ENCODE measurements around the gene KCNQ1.

The KCNQ1 gene

GRCh38 chr11:2590965-2591754 is 146.4 kb downstream of the KCNQ1 start:
- Histone ChIP-seq H3K79me2 (ENCODE audit: control insufficient read depth, insufficient read depth, low read length, unreplicated experiment) (no peaks in the 10 kb centered on the region), H3K36me3 (ENCODE audit: insufficient read depth, low read length) (no peaks in the 10 kb centered on the region), H3K4me3 (ENCODE audit: low read depth, low read length) (no peak overlapping the region), H3K27ac (ENCODE audit: low read depth, low read length) (no peak overlapping the region), H3K4me1 (ENCODE audit: control insufficient read depth, insufficient read depth, low read length, unreplicated experiment) (no peaks in the 10 kb centered on the region), H2AFZ (ENCODE audit: low read length, unreplicated experiment) (no peak overlapping the region), H3K27me3 (ENCODE audit: insufficient read depth, low read length) (peaks cover 49% of the 10 kb centered on the region)

- Histone ChIP-seq H3K4me1 (ENCODE audit: control insufficient read depth, insufficient read depth, low read length, unreplicated experiment) (no peaks in the 10 kb centered on the region), H3K79me2 (ENCODE audit: control insufficient read depth, insufficient read depth, low read length, unreplicated experiment) (no peaks in the 10 kb centered on the region), H3K4me3 (ENCODE audit: low read depth, low read length) (no peak overlapping the region), H2AFZ (ENCODE audit: low read length, unreplicated experiment) (no peak overlapping the region), H3K36me3 (ENCODE audit: insufficient read depth, low read length) (no peaks in the 10 kb centered on the region), H3K27ac (ENCODE audit: low read depth, low read length) (no peak overlapping the region), H3K27me3 (ENCODE audit: insufficient read depth, low read length) (peaks cover 54% of the 10 kb centered on the region)
These were observed 147.0 kb downstream of the KCNQ1 start for GRCh38 chr11:2591805-2592204.

DNA sequence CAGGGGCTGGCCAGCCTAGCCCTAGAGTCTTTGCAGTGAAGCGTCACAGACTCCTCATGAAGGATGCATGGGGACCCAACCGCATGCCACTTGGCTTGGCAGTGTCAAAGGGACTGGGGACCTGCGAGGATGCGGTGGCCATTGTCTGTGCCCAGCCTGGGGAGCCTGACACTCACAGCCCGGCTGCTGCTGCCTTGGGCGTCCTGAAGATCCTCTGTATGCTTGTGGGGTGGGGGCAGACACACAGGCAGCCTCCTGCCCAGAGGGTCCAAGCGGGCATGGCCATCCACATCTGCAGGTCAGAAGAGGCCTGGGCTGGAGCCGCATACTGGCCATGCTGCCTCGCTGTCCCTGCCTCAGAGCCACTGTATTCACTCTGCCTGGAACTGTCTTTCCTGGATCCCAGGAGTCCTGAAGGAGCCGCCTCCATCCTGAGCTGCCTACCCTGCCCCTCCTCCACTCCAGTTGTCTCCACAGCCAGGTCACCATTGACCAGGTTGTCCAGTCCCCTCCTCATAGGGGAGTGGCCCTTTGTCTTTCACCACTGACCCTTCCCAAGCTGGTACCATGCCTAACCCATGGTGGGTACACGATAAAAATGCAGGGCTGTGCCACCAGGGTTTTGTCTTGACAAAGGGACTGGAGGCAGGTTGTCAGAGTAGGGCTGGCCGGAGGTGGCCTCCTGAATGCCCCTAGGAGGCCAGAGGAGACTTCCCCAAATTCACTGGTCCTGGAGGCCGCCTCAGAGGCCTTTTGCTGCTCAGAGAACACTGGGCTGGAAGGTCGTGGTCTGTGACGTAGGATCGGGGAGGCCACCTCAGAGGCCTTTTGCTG is 148.0 kb downstream of the KCNQ1 start:
- Histone ChIP-seq H3K4me1 (ENCODE audit: control insufficient read depth, insufficient read depth, low read length, unreplicated experiment) (no peaks in the 10 kb centered on the region), H3K36me3 (ENCODE audit: insufficient read depth, low read length) (no peaks in the 10 kb centered on the region), H3K4me3 (ENCODE audit: low read depth, low read length) (no peak overlapping the region), H3K79me2 (ENCODE audit: control insufficient read depth, insufficient read depth, low read length, unreplicated experiment) (no peaks in the 10 kb centered on the region), H2AFZ (ENCODE audit: low read length, unreplicated experiment) (no peak overlapping the region), H3K27ac (ENCODE audit: low read depth, low read length) (no peak overlapping the region), H3K27me3 (ENCODE audit: insufficient read depth, low read length) (peaks cover 64% of the 10 kb centered on the region)

GRCh38 chr11:2593393-2593950 is 148.7 kb downstream of the KCNQ1 start:
- Histone ChIP-seq H3K4me1 (ENCODE audit: control insufficient read depth, insufficient read depth, low read length, unreplicated experiment) (no peaks in the 10 kb centered on the region), H2AFZ (ENCODE audit: low read length, unreplicated experiment) (no peak overlapping the region), H3K79me2 (ENCODE audit: control insufficient read depth, insufficient read depth, low read length, unreplicated experiment) (no peaks in the 10 kb centered on the region), H3K27ac (ENCODE audit: low read depth, low read length) (no peak overlapping the region), H3K4me3 (ENCODE audit: low read depth, low read length) (no peak overlapping the region), H3K27me3 (ENCODE audit: insufficient read depth, low read length) (peaks cover 64% of the 10 kb centered on the region), H3K36me3 (ENCODE audit: insufficient read depth, low read length) (no peaks in the 10 kb centered on the region; the same call in 1 of the 2 replicates)

- H3K27ac ChIP-seq (ENCODE audit: low read depth, low read length): no peak overlapping the region
- no peak overlapping the region for H2AFZ ChIP-seq (ENCODE audit: low read length, unreplicated experiment)
- H3K36me3 ChIP-seq (ENCODE audit: insufficient read depth, low read length): no peaks in the 10 kb centered on the region; the same call in 1 of the 2 replicates
- H3K79me2 ChIP-seq (ENCODE audit: control insufficient read depth, insufficient read depth, low read length, unreplicated experiment): no peaks in the 10 kb centered on the region
- no peaks in the 10 kb centered on the region for H3K4me1 ChIP-seq (ENCODE audit: control insufficient read depth, insufficient read depth, low read length, unreplicated experiment)
- H3K4me3 ChIP-seq (ENCODE audit: low read depth, low read length): no peak overlapping the region
- H3K27me3 ChIP-seq (ENCODE audit: insufficient read depth, low read length): peaks cover 64% of the 10 kb centered on the region
These were observed 149.5 kb downstream of the KCNQ1 start for GRCh38 chr11:2594267-2594666.

GRCh38 chr11:2595204-2595603 is 150.4 kb downstream of the KCNQ1 start:
- Histone ChIP-seq H3K4me3 (ENCODE audit: low read depth, low read length) (no peak overlapping the region), H3K27ac (ENCODE audit: low read depth, low read length) (no peak overlapping the region), H2AFZ (ENCODE audit: low read length, unreplicated experiment) (no peak overlapping the region), H3K79me2 (ENCODE audit: control insufficient read depth, insufficient read depth, low read length, unreplicated experiment) (no peaks in the 10 kb centered on the region), H3K36me3 (ENCODE audit: insufficient read depth, low read length) (no peaks in the 10 kb centered on the region; the same call in 1 of the 2 replicates), H3K4me1 (ENCODE audit: control insufficient read depth, insufficient read depth, low read length, unreplicated experiment) (no peaks in the 10 kb centered on the region), H3K27me3 (ENCODE audit: insufficient read depth, low read length) (peaks cover 72% of the 10 kb centered on the region)

DNA sequence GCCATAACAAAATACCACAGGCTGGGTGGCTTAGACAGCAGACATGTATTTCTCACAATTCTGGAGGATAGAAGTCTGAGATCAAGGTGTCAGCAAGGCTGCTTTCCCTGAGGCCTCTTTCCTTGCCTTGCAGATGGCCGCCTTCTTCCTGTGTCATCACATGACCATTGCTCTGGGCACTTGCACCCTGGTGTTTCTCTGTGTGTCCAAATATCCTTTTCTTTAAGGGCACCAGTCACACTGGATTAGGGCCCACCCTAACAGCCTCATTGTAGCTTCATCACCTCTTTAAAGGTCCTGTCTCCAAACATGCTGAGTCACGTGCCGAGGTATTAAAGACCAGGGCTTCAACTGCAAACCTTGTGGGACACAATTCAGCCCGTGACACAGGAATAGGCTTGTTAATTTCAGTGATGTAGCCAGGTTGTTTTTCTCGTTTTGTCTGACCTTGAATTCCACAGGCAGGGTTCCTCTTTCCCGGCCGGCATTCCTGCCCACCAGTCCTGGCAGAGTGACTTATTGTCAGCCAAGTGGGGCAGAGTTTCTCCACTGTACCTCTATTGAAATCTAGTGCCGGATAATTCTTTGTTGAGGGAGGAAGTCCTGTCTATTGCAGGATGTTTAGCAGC is 154.9 kb downstream of the KCNQ1 start:
- no peak overlapping the region for H3K27ac ChIP-seq (ENCODE audit: low read depth, low read length)
- no peak overlapping the region for H2AFZ ChIP-seq (ENCODE audit: low read length, unreplicated experiment)
- no peaks in the 10 kb centered on the region for H3K79me2 ChIP-seq (ENCODE audit: control insufficient read depth, insufficient read depth, low read length, unreplicated experiment)
- no peak overlapping the region for H3K4me3 ChIP-seq (ENCODE audit: low read depth, low read length)
- peaks cover 73% of the 10 kb centered on the region for H3K27me3 ChIP-seq (ENCODE audit: insufficient read depth, low read length)
- H3K36me3 ChIP-seq (ENCODE audit: insufficient read depth, low read length): no peaks in the 10 kb centered on the region; the same call in 1 of the 2 replicates
- no peaks in the 10 kb centered on the region for H3K4me1 ChIP-seq (ENCODE audit: control insufficient read depth, insufficient read depth, low read length, unreplicated experiment)

DNA sequence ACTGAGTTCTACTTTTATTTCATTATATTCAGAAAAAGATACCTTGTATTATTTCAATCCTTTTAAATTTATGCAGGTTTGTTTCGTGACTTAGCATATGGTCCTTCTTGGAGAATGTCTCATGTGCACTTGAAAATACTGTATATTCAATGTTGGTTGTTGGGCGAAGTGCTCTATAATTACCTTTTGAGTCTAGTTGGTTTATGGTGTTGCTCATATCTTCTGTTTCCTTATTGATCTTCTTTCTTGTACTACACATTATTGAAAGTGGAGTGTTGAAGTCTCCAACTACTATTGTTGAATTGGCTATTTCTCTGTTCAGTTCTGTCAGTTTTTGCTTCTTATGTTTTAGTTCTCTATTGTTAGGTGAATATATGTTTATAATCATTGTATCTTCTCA is 164.5 kb downstream of the KCNQ1 start:
- Histone ChIP-seq H3K36me3 (ENCODE audit: insufficient read depth, low read length) (no peaks in the 10 kb centered on the region), H3K27me3 (ENCODE audit: insufficient read depth, low read length) (peaks cover 59% of the 10 kb centered on the region)

DNA sequence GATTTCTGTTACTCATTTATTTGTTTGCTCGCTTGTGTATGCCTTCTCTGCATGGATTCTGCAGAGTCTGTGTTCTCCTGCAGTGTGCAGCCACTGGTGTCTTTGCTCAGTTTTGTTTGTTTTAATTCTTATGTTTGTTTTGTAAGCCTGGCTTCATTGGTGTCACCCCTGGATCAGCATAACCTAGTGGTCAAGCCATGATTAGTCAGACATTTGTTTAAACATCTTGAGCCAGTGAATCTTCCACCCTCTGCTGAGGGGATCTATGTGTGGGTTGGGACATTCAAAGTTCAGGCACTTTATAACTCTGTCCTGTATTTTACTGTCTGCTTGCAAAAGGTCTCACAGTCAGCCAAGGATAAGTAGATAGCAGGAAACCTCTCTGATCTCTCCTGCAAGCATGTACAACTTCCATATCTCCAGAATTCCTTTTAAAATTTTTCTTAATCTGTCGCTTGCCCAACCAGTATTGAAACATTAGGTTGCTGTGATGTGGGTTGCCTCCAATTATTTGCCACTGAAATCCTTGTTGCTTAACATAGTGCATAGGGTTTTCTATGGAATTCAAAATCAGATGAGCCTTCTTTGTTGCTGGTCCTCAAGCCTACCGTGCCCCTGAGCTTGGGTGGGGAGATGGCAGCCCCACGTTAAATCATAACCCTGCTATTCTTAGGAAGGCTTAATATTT is 168.2 kb downstream of the KCNQ1 start:
- no peaks in the 10 kb centered on the region for H3K36me3 ChIP-seq (ENCODE audit: insufficient read depth, low read length)
- no peak overlapping the region for H3K27ac ChIP-seq (ENCODE audit: low read depth, low read length)
- no peaks in the 10 kb centered on the region for H3K4me1 ChIP-seq (ENCODE audit: control insufficient read depth, insufficient read depth, low read length, unreplicated experiment)
- H3K79me2 ChIP-seq (ENCODE audit: control insufficient read depth, insufficient read depth, low read length, unreplicated experiment): no peaks in the 10 kb centered on the region
- H3K4me3 ChIP-seq (ENCODE audit: low read depth, low read length): no peak overlapping the region
- peaks cover 60% of the 10 kb centered on the region for H3K27me3 ChIP-seq (ENCODE audit: insufficient read depth, low read length)
- no peak overlapping the region for H2AFZ ChIP-seq (ENCODE audit: low read length, unreplicated experiment)

More for the DNA sequence above, 164.5 kb downstream of the KCNQ1 start:
- H3K79me2 ChIP-seq (ENCODE audit: control insufficient read depth, insufficient read depth, low read length, unreplicated experiment): no peaks in the 10 kb centered on the region
- H3K27ac ChIP-seq (ENCODE audit: low read depth, low read length): no peak overlapping the region
- no peak overlapping the region for H3K4me3 ChIP-seq (ENCODE audit: low read depth, low read length)
- no peak overlapping the region for H2AFZ ChIP-seq (ENCODE audit: low read length, unreplicated experiment)
- no peaks in the 10 kb centered on the region for H3K4me1 ChIP-seq (ENCODE audit: control insufficient read depth, insufficient read depth, low read length, unreplicated experiment)

- Histone ChIP-seq H3K27ac (ENCODE audit: low read depth, low read length) (no peak overlapping the region), H3K4me3 (ENCODE audit: low read depth, low read length) (no peak overlapping the region), H3K27me3 (ENCODE audit: insufficient read depth, low read length) (peaks cover 60% of the 10 kb centered on the region), H2AFZ (ENCODE audit: low read length, unreplicated experiment) (no peak overlapping the region), H3K79me2 (ENCODE audit: control insufficient read depth, insufficient read depth, low read length, unreplicated experiment) (no peaks in the 10 kb centered on the region), H3K4me1 (ENCODE audit: control insufficient read depth, insufficient read depth, low read length, unreplicated experiment) (no peaks in the 10 kb centered on the region), H3K36me3 (ENCODE audit: insufficient read depth, low read length) (no peaks in the 10 kb centered on the region)
These were observed 177.1 kb downstream of the KCNQ1 start for GRCh38 chr11:2621894-2622293.

Measured in ACC112 (cell line).